ENCODE data around the gene TRIM24. TPM values are rescaled to one million over a fixed set of nuclear protein-coding genes. Genes with fewer than 3 reads are reported as not detected.

The TRIM24 gene
- total RNA-seq, 1 donor from 2014 or later, result 60.3 TPM

DNA sequence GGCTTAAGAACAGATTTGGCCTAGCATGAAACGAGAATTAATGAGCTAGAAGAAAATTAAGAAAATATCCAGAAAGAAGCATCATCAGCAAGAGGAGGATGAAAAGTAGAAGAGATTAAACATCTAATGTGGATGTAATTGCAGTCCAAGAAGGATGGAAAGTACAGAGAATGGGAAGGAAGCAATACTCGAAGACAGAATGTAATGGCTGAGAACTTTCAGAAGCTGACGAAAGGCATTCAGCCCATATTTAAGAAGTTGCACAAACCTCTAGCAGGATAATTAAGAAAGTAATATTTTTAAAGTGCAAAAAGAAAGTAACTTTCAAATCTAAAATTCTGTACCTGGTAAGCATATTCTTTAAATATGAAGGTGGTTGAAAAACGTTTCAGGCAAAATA is 60.7 kb downstream of the TRIM24 start:
- DNase-seq (ENCODE audit: low read depth), result no peak
- no peak for FAIRE-seq
- no peaks in the 10 kb centered on the region for H3K9me3 ChIP-seq (ENCODE audit: insufficient read depth, low read depth, low read length)
- no peaks in the 10 kb centered on the region for H3K4me1 ChIP-seq (ENCODE audit: insufficient read depth, low read length)
- no peaks in the 10 kb centered on the region for H3K79me2 ChIP-seq (ENCODE audit: insufficient read depth, low read length)
- H3K9ac ChIP-seq (ENCODE audit: low read length), result no peak overlapping the region
- H3K4me2 ChIP-seq (ENCODE audit: low read length), result no peak overlapping the region
- H3K27ac Mint-ChIP-seq (ENCODE audit: unreplicated experiment), result no peak overlapping the region
- no peak overlapping the region for H3K27ac ChIP-seq (ENCODE audit: low read depth, low read length)
- H3K27me3 Mint-ChIP-seq (ENCODE audit: low read depth, unreplicated experiment), result no peaks in the 10 kb centered on the region
- no peak overlapping the region for H3K4me3 ChIP-seq (ENCODE audit: insufficient read depth, low read depth, low read length)
- H3K4me1 Mint-ChIP-seq (ENCODE audit: low read depth, unreplicated experiment), result no peaks in the 10 kb centered on the region
- peaks cover 24% of the 10 kb centered on the region for H3K36me3 Mint-ChIP-seq (ENCODE audit: low read depth, unreplicated experiment)
- H2AFZ ChIP-seq (ENCODE audit: low read depth, low read length), result no peak overlapping the region
- peaks cover 15% of the 10 kb centered on the region for H3K36me3 ChIP-seq (ENCODE audit: insufficient read depth, low read length)
- H3K9me3 Mint-ChIP-seq (ENCODE audit: unreplicated experiment), result no peaks in the 10 kb centered on the region
- H3K4me3 Mint-ChIP-seq (ENCODE audit: unreplicated experiment), result no peak overlapping the region
- no peaks in the 10 kb centered on the region for H3K27me3 ChIP-seq (ENCODE audit: insufficient read depth, low read length)
- no peaks in the 10 kb centered on the region for H4K20me1 ChIP-seq (ENCODE audit: insufficient read depth, low read length)
- no peak for TF ChIP-seq EZH2 (IDR thresholded peaks at IDR 0.05; ENCODE audit: insufficient read depth, low read length)
- TF ChIP-seq, protein P1, sequence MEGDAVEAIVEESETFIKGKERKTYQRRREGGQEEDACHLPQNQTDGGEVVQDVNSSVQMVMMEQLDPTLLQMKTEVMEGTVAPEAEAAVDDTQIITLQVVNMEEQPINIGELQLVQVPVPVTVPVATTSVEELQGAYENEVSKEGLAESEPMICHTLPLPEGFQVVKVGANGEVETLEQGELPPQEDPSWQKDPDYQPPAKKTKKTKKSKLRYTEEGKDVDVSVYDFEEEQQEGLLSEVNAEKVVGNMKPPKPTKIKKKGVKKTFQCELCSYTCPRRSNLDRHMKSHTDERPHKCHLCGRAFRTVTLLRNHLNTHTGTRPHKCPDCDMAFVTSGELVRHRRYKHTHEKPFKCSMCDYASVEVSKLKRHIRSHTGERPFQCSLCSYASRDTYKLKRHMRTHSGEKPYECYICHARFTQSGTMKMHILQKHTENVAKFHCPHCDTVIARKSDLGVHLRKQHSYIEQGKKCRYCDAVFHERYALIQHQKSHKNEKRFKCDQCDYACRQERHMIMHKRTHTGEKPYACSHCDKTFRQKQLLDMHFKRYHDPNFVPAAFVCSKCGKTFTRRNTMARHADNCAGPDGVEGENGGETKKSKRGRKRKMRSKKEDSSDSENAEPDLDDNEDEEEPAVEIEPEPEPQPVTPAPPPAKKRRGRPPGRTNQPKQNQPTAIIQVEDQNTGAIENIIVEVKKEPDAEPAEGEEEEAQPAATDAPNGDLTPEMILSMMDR (IDR thresholded peaks at IDR 0.05; ENCODE audit: insufficient read depth, low read depth, low read length), result no peak

DNA sequence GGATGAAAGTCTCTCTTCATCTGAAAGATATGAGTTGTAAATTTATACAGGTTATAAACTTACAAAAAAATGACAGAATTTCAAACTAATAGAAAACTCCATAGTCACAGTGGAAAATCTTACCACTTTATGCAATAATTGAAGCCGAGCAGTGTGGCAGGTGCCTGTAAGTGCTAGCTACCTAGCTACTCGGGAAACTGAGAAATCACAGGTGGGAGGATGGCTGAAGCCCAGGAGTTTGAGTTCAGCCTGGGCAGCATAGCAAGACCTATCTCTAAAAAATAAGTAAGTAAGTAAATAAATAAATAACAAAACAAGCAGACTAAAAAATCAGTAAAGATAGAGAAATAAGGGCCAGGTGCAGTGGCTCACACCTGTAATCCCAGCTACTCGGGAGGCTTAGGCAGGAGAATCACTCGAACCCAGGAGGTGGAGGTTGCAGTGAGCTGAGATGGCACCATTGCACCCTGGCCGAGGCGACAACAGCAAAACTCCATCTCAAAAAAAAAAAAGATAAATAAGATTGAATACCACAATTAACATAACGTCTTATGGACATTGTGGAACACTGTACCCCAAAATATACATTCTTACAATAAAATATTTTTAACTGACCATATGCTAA is 61.9 kb downstream of the TRIM24 start:
- no peaks in the 10 kb centered on the region for H4K20me1 ChIP-seq (ENCODE audit: insufficient read depth, low read length)
- TF ChIP-seq, protein P1 (IDR thresholded peaks at IDR 0.05; ENCODE audit: insufficient read depth, low read depth, low read length), result no peak

DNA sequence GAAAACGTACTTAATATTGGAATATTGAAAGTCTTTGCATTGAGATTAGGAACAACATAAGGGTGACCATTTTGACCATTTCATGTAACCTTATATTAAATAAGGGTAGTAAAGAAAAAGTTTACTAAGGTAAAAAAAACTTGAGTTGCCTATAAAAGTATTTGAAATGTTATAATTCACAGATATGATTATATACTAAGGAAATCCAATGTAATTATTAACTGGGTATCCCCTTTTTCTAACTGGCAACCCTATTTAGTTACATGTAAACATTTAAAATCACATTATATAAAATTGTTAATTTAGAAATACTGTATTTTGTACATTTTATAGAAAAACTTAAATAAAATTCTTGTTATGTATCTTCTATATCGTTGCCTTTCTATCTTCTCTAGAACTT is 64.2 kb downstream of the TRIM24 start:
- Histone ChIP-seq H2AFZ (ENCODE audit: low read depth, low read length) (no peak overlapping the region), H3K9ac (ENCODE audit: low read length) (no peak overlapping the region), H3K36me3 (ENCODE audit: insufficient read depth, low read length) (peaks cover 24% of the 10 kb centered on the region), H3K79me2 (ENCODE audit: insufficient read depth, low read length) (no peaks in the 10 kb centered on the region), H3K27me3 (ENCODE audit: insufficient read depth, low read length) (no peaks in the 10 kb centered on the region), H3K4me2 (ENCODE audit: low read length) (no peak overlapping the region), H4K20me1 (ENCODE audit: insufficient read depth, low read length) (no peaks in the 10 kb centered on the region), H3K4me1 (ENCODE audit: insufficient read depth, low read length) (no peaks in the 10 kb centered on the region), H3K27ac (ENCODE audit: low read depth, low read length) (no peak overlapping the region), H3K9me3 (ENCODE audit: insufficient read depth, low read depth, low read length) (peaks cover 7% of the 10 kb centered on the region), H3K4me3 (ENCODE audit: insufficient read depth, low read depth, low read length) (no peak overlapping the region)
- H3K9me3 Mint-ChIP-seq (ENCODE audit: unreplicated experiment), result peaks cover 8% of the 10 kb centered on the region
- no peaks in the 10 kb centered on the region for H3K27me3 Mint-ChIP-seq (ENCODE audit: low read depth, unreplicated experiment)
- no peak overlapping the region for H3K27ac Mint-ChIP-seq (ENCODE audit: unreplicated experiment)
- H3K4me1 Mint-ChIP-seq (ENCODE audit: low read depth, unreplicated experiment), result no peaks in the 10 kb centered on the region
- FAIRE-seq, result no peak
- TF ChIP-seq, protein P1 (IDR thresholded peaks at IDR 0.05; ENCODE audit: insufficient read depth, low read depth, low read length), result no peak
- TF ChIP-seq EZH2 (IDR thresholded peaks at IDR 0.05; ENCODE audit: insufficient read depth, low read length), result no peak
- H3K36me3 Mint-ChIP-seq (ENCODE audit: low read depth, unreplicated experiment), result peaks cover 38% of the 10 kb centered on the region
- DNase-seq (ENCODE audit: low read depth), result no peak
- no peak overlapping the region for H3K4me3 Mint-ChIP-seq (ENCODE audit: unreplicated experiment)

More for the DNA sequence above, 61.9 kb downstream of the TRIM24 start:
- FAIRE-seq (no peak), DNase-seq (ENCODE audit: low read depth) (no peak)
- Mint-ChIP-seq H3K27me3 (ENCODE audit: low read depth, unreplicated experiment) (no peaks in the 10 kb centered on the region), H3K36me3 (ENCODE audit: low read depth, unreplicated experiment) (peaks cover 27% of the 10 kb centered on the region), H3K27ac (ENCODE audit: unreplicated experiment) (no peak overlapping the region), H3K4me3 (ENCODE audit: unreplicated experiment) (no peak overlapping the region), H3K4me1 (ENCODE audit: low read depth, unreplicated experiment) (no peaks in the 10 kb centered on the region), H3K9me3 (ENCODE audit: unreplicated experiment) (no peaks in the 10 kb centered on the region)
- H3K4me3 ChIP-seq (ENCODE audit: insufficient read depth, low read depth, low read length), result no peak overlapping the region
- no peak overlapping the region for H3K9ac ChIP-seq (ENCODE audit: low read length)
- no peak overlapping the region for H2AFZ ChIP-seq (ENCODE audit: low read depth, low read length)
- no peak overlapping the region for H3K4me2 ChIP-seq (ENCODE audit: low read length)
- no peaks in the 10 kb centered on the region for H3K79me2 ChIP-seq (ENCODE audit: insufficient read depth, low read length)
- no peak overlapping the region for H3K27ac ChIP-seq (ENCODE audit: low read depth, low read length)
- H3K36me3 ChIP-seq (ENCODE audit: insufficient read depth, low read length), result peaks cover 15% of the 10 kb centered on the region
- no peaks in the 10 kb centered on the region for H3K4me1 ChIP-seq (ENCODE audit: insufficient read depth, low read length)
- H3K27me3 ChIP-seq (ENCODE audit: insufficient read depth, low read length), result no peaks in the 10 kb centered on the region
- H3K9me3 ChIP-seq (ENCODE audit: insufficient read depth, low read depth, low read length), result no peaks in the 10 kb centered on the region

Measured in astrocyte (in vitro differentiated cells and primary cell).